DND-41 (cell line): ENCODE results near the gene NAA15.

Experiments
- ATAC-seq: fragments of 200-7000 bp; cut with Tn5 transposase; 3 replicates; pipeline ENCODE4 v1.9.1; 2021; ENCODE audit warnings: low read depth; ENCODE audit not compliant: insufficient read depth
- DNase-seq: peaks from one replicate; pipeline ENCODE4 v3.0.0-alpha.2; 2020
- H2AFZ ChIP-seq: 2 replicates; pipeline ENCODE4 v1.6.0; 2012; ENCODE audit warnings: low read depth, low read length
- H3K27ac ChIP-seq: 2 replicates; pipeline ENCODE4 v1.5.1; 2012; ENCODE audit warnings: low read length, inconsistent platforms
- H3K27me3 ChIP-seq: fragments of 200-600 bp; sonication (generic); 2 replicates; pipeline ENCODE4 v1.6.0; 2012; ENCODE audit warnings: low read length, mild to moderate bottlenecking, inconsistent platforms; ENCODE audit not compliant: insufficient read depth, poor library complexity
- H3K36me3 ChIP-seq: 2 replicates; pipeline ENCODE4 v1.5.1; 2012; ENCODE audit warnings: low read length, inconsistent platforms; ENCODE audit not compliant: insufficient read depth
- H3K4me1 ChIP-seq: 2 replicates; pipeline ENCODE4 v1.5.1; 2012; ENCODE audit warnings: mild to moderate bottlenecking, low read length; ENCODE audit not compliant: insufficient read depth
- H3K4me2 ChIP-seq: 2 replicates; pipeline ENCODE4 v1.6.0; 2012; ENCODE audit warnings: mild to moderate bottlenecking, moderate library complexity, low read length, inconsistent platforms; ENCODE audit not compliant: insufficient read depth
- H3K4me3 ChIP-seq, 2 experiments: fragments of 200-600 bp in 1 of 2; shearing (Covaris generic) in 1 of 2; 2 replicates each; pipeline ENCODE4 v1.5.1; 2012 to 2016; ENCODE audit warnings: inconsistent platforms in 2 of 2, low read length in 2 of 2, mild to moderate bottlenecking in 2 of 2, low read depth in 1 of 2, moderate library complexity in 1 of 2
- H3K79me2 ChIP-seq: 2 replicates; pipeline ENCODE4 v1.6.0; 2012; ENCODE audit warnings: low read length, inconsistent platforms; ENCODE audit not compliant: insufficient read depth
- H3K9ac ChIP-seq: 2 replicates; pipeline ENCODE4 v1.6.0; 2012; ENCODE audit warnings: low read depth, mild to moderate bottlenecking, inconsistent platforms, low read length, moderate library complexity
- H3K9me3 ChIP-seq: 2 replicates; pipeline ENCODE4 v1.5.1; 2012; ENCODE audit warnings: low read length, moderate library complexity, mild to moderate bottlenecking, inconsistent platforms; ENCODE audit not compliant: insufficient read depth, severe bottlenecking
- H4K20me1 ChIP-seq: 2 replicates; pipeline ENCODE4 v1.6.0; 2012; ENCODE audit warnings: low read length; ENCODE audit not compliant: insufficient read depth
- CTCF ChIP-seq: IDR thresholded peaks from 2 replicates; pipeline ENCODE4 v1.5.1; 2012; ENCODE audit warnings: borderline replicate concordance, low read length, moderate library complexity, mild to moderate bottlenecking; ENCODE audit not compliant: poor library complexity, severe bottlenecking; ENCODE audit errors: extremely low read depth
- EZH2 ChIP-seq: IDR thresholded peaks from 3 replicates; pipeline ENCODE4 v1.6.1; 2012; ENCODE audit warnings: borderline replicate concordance, low read depth, mild to moderate bottlenecking, moderate library complexity, low read length, inconsistent platforms; ENCODE audit not compliant: severe bottlenecking

The NAA15 gene

GRCh38 chr4:139314047-139314800 lies 12.9 kb downstream of the NAA15 start:
- Histone ChIP-seq H3K9me3 (no peaks in the 10 kb centered on the region), H2AFZ (no peak overlapping the region), H4K20me1 (peaks cover 85% of the 10 kb centered on the region), H3K9ac (no peak overlapping the region), H3K36me3 (peaks cover 14% of the 10 kb centered on the region), H3K4me2 (no peak overlapping the region), H3K79me2 (peaks cover 99% of the 10 kb centered on the region), H3K4me1 (peaks cover 6% of the 10 kb centered on the region; the same call in 1 of the 2 replicates), H3K4me3 (no peak overlapping the region), H3K27ac (no peak overlapping the region), H3K27me3 (no peaks in the 10 kb centered on the region)
- 0 out of 3 replicates have a peak, but pooled peaks have one; percentile 29 for ATAC-seq
- DNase-seq = no peak
- TF ChIP-seq CTCF (no peak), EZH2 (no peak)

- Histone ChIP-seq H2AFZ (no peak overlapping the region), H4K20me1 (peaks cover 87% of the 10 kb centered on the region), H3K4me2 (no peak overlapping the region), H3K4me1 (peaks cover 3% of the 10 kb centered on the region; the same call in 1 of the 2 replicates), H3K9me3 (no peaks in the 10 kb centered on the region), H3K27me3 (no peaks in the 10 kb centered on the region), H3K36me3 (peaks cover 14% of the 10 kb centered on the region), H3K9ac (no peak overlapping the region), H3K27ac (no peak overlapping the region), H3K79me2 (peaks cover 100% of the 10 kb centered on the region), H3K4me3 (no peak overlapping the region)
- TF ChIP-seq CTCF (no peak), EZH2 (no peak)
- no peak for ATAC-seq
- DNase-seq = no peak
Observed at GRCh38 chr4:139315221-139315675, 13.9 kb downstream of the NAA15 start.

GRCh38 chr4:139316733-139317132 lies 15.4 kb downstream of the NAA15 start:
- Histone ChIP-seq H3K36me3 (peaks cover 14% of the 10 kb centered on the region), H3K4me3 (no peak overlapping the region), H4K20me1 (peaks cover 85% of the 10 kb centered on the region), H3K27ac (no peak overlapping the region), H3K27me3 (no peaks in the 10 kb centered on the region), H3K79me2 (peaks cover 100% of the 10 kb centered on the region), H3K4me1 (peaks cover 3% of the 10 kb centered on the region; the same call in 1 of the 2 replicates), H2AFZ (no peak overlapping the region), H3K4me2 (no peak overlapping the region), H3K9ac (no peak overlapping the region), H3K9me3 (no peaks in the 10 kb centered on the region)
- TF ChIP-seq CTCF (no peak), EZH2 (no peak)
- ATAC-seq (no peak), DNase-seq (no peak)
